ENCODE data around the gene PBRM1. TPM values are rescaled to one million over a fixed set of nuclear protein-coding genes. Genes with fewer than 3 reads are reported as not detected.
A peak's percentile ranks its signal among the peaks of the same experiment; 100 is the strongest.

Gene PBRM1
- total and polyA plus RNA-seq, 2 of the 13 experiments (the other 11 are each of a cell fraction or from before 2014, with no cell fraction given) = 10.9 to 33.2 TPM

DNA sequence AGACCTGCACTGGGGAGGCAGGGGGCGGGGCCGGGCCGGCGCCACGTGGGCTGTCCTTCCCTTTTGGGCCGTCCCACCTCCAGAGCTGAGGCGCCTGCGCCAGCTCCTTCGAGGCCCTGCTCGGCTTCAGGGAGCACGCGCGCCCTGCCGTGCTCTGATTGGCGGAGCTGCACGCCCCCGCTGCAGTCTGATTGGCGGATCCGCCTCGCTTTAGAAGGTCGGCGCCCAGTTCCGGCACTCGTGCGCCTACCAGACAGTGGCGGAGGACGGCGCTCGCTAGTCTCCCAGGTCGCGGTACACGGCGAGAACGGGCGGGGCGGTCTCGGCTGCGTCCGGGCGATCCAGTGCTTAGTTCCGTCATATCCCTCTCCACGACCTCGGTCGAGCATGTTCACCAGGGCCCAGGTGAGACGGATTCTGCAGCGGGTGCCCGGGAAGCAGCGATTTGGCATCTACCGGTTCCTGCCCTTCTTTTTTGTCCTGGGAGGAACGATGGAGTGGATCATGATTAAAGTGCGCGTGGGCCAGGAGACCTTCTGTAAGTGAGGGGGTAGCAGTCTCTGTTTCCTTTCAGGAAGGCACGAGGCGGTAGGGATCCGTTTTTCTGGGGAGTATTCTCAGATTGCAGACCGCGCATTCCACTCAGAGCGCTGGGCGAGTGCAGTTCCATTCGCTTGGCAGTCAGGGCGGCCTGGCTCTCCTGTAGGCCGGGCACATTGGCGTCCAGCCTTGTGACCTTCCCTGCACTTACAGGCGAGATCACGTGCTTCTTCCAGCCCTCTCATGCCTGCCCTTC lies 149.1 kb downstream of the PBRM1 start, which contains the start of gene UQCC5 (continued):
- TF ChIP-seq MNT (IDR thresholded peaks at IDR 0.05) = peak; percentile 93
- peak in 1 of 2 experiments; percentile 94; a peak in 2 of 4 replicates for TF ChIP-seq POLR2A (IDR thresholded peaks at IDR 0.05; ENCODE audit: insufficient read depth in 1 of 2, low read depth in 2 of 2, low read length in 2 of 2)
- TF ChIP-seq ZNF569 (CRISPR knock-in tag; IDR thresholded peaks at IDR 0.05; ENCODE audit: borderline replicate concordance) = no peak; the same call in 1 of the 2 replicates
- TF ChIP-seq ZNF816 (CRISPR knock-in tag; IDR thresholded peaks at IDR 0.05; ENCODE audit: borderline replicate concordance) = 0 out of 2 replicates have a peak, but pooled peaks have one; percentile 26
- 0 out of 2 replicates have a peak, but pooled peaks have one; percentile 38 for TF ChIP-seq ZNF337 (CRISPR knock-in tag; IDR thresholded peaks at IDR 0.05; ENCODE audit: borderline replicate concordance, low read depth)
- peak; percentile 28; the same call in 1 of the 2 replicates for TF ChIP-seq MAZ (IDR thresholded peaks at IDR 0.05; ENCODE audit: borderline replicate concordance, low read depth, low read length)
- TF ChIP-seq MAZ (CRISPR knock-in tag; IDR thresholded peaks at IDR 0.05; ENCODE audit: low read depth) = peak; percentile 95
- 0 out of 2 replicates have a peak, but pooled peaks have one; percentile 78 for TF ChIP-seq NFATC3 (CRISPR knock-in tag; IDR thresholded peaks at IDR 0.05)
- no peak for TF ChIP-seq GLI4 (CRISPR knock-in tag; IDR thresholded peaks at IDR 0.05; ENCODE audit: borderline replicate concordance)
- TF ChIP-seq MED8 (CRISPR knock-in tag; IDR thresholded peaks at IDR 0.05; ENCODE audit: insufficient replicate concordance) = no peak
- peak; percentile 94 for TF ChIP-seq MXD1 (CRISPR knock-in tag; IDR thresholded peaks at IDR 0.05)
- peak; percentile 88 for TF ChIP-seq ZNF878 (CRISPR knock-in tag; IDR thresholded peaks at IDR 0.05)
- TF ChIP-seq FOSL2 (CRISPR knock-in tag; IDR thresholded peaks at IDR 0.05) = peak; percentile 42
- TF ChIP-seq REPIN1 (CRISPR knock-in tag; IDR thresholded peaks at IDR 0.05; ENCODE audit: borderline replicate concordance, low read depth) = peak; percentile 86
- TF ChIP-seq, protein P1, sequence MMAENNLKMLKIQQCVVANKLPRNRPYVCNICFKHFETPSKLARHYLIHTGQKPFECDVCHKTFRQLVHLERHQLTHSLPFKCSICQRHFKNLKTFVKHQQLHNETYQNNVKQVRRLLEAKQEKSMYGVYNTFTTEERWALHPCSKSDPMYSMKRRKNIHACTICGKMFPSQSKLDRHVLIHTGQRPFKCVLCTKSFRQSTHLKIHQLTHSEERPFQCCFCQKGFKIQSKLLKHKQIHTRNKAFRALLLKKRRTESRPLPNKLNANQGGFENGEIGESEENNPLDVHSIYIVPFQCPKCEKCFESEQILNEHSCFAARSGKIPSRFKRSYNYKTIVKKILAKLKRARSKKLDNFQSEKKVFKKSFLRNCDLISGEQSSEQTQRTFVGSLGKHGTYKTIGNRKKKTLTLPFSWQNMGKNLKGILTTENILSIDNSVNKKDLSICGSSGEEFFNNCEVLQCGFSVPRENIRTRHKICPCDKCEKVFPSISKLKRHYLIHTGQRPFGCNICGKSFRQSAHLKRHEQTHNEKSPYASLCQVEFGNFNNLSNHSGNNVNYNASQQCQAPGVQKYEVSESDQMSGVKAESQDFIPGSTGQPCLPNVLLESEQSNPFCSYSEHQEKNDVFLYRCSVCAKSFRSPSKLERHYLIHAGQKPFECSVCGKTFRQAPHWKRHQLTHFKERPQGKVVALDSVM (CRISPR knock-in tag; IDR thresholded peaks at IDR 0.05) = 0 out of 2 replicates have a peak, but pooled peaks have one; percentile 16
- TF ChIP-seq ZNF230 (CRISPR knock-in tag; IDR thresholded peaks at IDR 0.05) = peak; percentile 74
- no peak for TF ChIP-seq ZNF24 (IDR thresholded peaks at IDR 0.05)
- TF ChIP-seq, protein P2, sequence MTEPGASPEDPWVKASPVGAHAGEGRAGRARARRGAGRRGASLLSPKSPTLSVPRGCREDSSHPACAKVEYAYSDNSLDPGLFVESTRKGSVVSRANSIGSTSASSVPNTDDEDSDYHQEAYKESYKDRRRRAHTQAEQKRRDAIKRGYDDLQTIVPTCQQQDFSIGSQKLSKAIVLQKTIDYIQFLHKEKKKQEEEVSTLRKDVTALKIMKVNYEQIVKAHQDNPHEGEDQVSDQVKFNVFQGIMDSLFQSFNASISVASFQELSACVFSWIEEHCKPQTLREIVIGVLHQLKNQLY (CRISPR knock-in tag; IDR thresholded peaks at IDR 0.05) = 0 out of 2 replicates have a peak, but pooled peaks have one; percentile 54
- peak; percentile 86; the same call in 1 of the 2 replicates for TF ChIP-seq ZNF253 (CRISPR knock-in tag; IDR thresholded peaks at IDR 0.05; ENCODE audit: borderline replicate concordance)
- TF ChIP-seq ZNF552 (CRISPR knock-in tag; IDR thresholded peaks at IDR 0.05; ENCODE audit: borderline replicate concordance) = no peak; the same call in none of the 2 replicates
- TF ChIP-seq TCF7 (IDR thresholded peaks at IDR 0.05; ENCODE audit: low read depth) = no peak
- no peak for TF ChIP-seq ZNF234 (CRISPR knock-in tag; conservative IDR thresholded peaks at IDR 0.05)
- no peak; the same call in none of the 2 replicates for TF ChIP-seq HIVEP1 (CRISPR knock-in tag; IDR thresholded peaks at IDR 0.05)
- 0 out of 2 replicates have a peak, but pooled peaks have one; percentile 77 for TF ChIP-seq NAIF1 (CRISPR knock-in tag; IDR thresholded peaks at IDR 0.05; ENCODE audit: borderline replicate concordance)
- peak; percentile 71; the same call in 1 of the 2 replicates for TF ChIP-seq TP53 (CRISPR knock-in tag; conservative IDR thresholded peaks at IDR 0.05)
- TF ChIP-seq MED13 (CRISPR knock-in tag; IDR thresholded peaks at IDR 0.05) = peak; percentile 87
